Stimulated activated CD4-positive, alpha-beta T cell treated with anti-CD3 and anti-CD28 coated beads, Interleukin-4, amount 100 ng/mL, for 4 hours (primary cell): ENCODE data around the gene ZNF554.

Experiments used
- DNase-seq, 2 experiments: peaks; one replicate each; pipeline ENCODE4 v3.0.0-alpha.2; 2020

ZNF554 gene

GRCh38 chr19:2819540-2820111 is at the start of gene ZNF554:
Gene ZNF554 (plus strand): TSS chr19:2819868. CDS start chr19:2820072, 204 bp downstream.
- peak; percentile 96 to 100 for DNase-seq

GRCh38 chr19:2770055-2771013 is 49.3 kb upstream of the ZNF554 start:
- DNase-seq: no peak

- DNase-seq: no peak
Measured at GRCh38 chr19:2771786-2772674, 47.6 kb upstream of the ZNF554 start.

- DNase-seq: no peak
Measured at GRCh38 chr19:2774083-2774679, 45.5 kb upstream of the ZNF554 start.

- DNase-seq: no peak
Measured at GRCh38 chr19:2774953-2775555, 44.6 kb upstream of the ZNF554 start.

GRCh38 chr19:2775556-2776430 is 43.9 kb upstream of the ZNF554 start:
- peak; percentile 59 to 76 for DNase-seq

GRCh38 chr19:2777952-2778683 is 41.5 kb upstream of the ZNF554 start:
- DNase-seq: no peak

- DNase-seq: no peak
Measured at GRCh38 chr19:2779121-2779740, 40.4 kb upstream of the ZNF554 start.

GRCh38 chr19:2780284-2780683 is 39.4 kb upstream of the ZNF554 start:
- DNase-seq: no peak

GRCh38 chr19:2782329-2782935 is 37.2 kb upstream of the ZNF554 start:
- DNase-seq: no peak

- DNase-seq: peak; percentile 91 to 97
Measured at GRCh38 chr19:2782936-2783780, 36.5 kb upstream of the ZNF554 start, which contains the start of gene SGTA. Gene SGTA (minus strand): TSS chr19:2783273. CDS start chr19:2769068, 14,205 bp downstream.

GRCh38 chr19:2783781-2784145 is 35.9 kb upstream of the ZNF554 start:
- DNase-seq: no peak

- DNase-seq: peak; percentile 99 to 100
Measured at GRCh38 chr19:2785244-2785997, 34.2 kb upstream of the ZNF554 start, which contains the start of gene THOP1. Gene THOP1 (plus strand): TSS chr19:2785503. CDS start chr19:2785663, 160 bp downstream.

GRCh38 chr19:2787115-2787514 is 32.6 kb upstream of the ZNF554 start:
- DNase-seq: no peak

- no peak for DNase-seq
Measured at GRCh38 chr19:2788237-2788636, 31.4 kb upstream of the ZNF554 start.

GRCh38 chr19:2790194-2790556 is 29.5 kb upstream of the ZNF554 start:
- DNase-seq: no peak

- no peak for DNase-seq
Measured at GRCh38 chr19:2790557-2791271, 29.0 kb upstream of the ZNF554 start.
